Stimulated activated CD8-positive, alpha-beta memory T cell treated with anti-CD3 and anti-CD28 coated beads, Interleukin-15, amount 100 ng/mL, for 48 hours (primary cell): ENCODE results near the gene LEMD2.

Source experiments
- DNase-seq, 2 donors: peaks; one replicate each; pipeline ENCODE4 v3.0.0-alpha.2; 2020; ENCODE audit warnings: low read depth in 2 of 2

The LEMD2 gene

GRCh38 chr6:33819021-33819420, 30.1 kb upstream of the LEMD2 start:
- no peak for DNase-seq

DNA sequence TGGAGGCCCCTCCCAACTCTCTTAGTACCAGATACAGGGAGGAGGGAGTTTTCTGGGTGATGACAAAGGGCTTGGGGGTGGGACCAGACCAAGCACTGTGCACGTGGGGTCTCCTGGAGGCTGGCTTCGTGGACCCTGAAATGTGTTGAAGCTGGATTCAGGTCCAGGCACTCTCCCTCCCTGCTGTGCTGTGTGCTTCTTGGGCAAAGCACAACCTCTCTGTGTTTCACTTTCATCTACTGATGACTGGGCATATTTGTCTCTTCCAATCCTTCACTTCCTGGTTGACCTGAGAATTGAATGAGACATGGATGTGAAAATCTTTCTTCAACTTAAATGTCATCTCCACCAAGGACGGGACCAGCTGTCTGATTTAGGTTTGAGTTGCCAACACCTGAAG, 29.4 kb upstream of the LEMD2 start:
- no peak for DNase-seq

DNA sequence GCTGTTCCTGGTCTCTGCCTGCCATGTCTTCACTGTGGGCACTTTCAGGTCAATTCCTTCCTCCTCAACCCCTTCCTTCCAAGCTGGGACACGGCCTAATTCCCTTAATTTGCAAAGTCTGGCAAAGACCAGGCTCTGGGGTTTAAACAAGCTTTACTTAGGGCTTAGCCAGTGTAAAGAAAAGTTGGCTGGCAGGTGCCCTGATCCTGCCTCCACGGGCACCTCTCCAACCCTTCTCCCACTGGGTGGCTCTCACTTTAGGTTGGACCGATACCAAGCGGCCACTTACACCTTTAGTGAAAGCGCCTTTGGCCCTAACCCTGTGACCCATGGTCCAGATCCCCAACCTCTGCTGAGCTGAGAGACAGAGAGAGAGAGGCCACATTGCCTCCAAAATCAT, 28.6 kb upstream of the LEMD2 start:
- DNase-seq = no peak

- no peak for DNase-seq
Measured at GRCh38 chr6:33816911-33817310, 28.0 kb upstream of the LEMD2 start.

DNA sequence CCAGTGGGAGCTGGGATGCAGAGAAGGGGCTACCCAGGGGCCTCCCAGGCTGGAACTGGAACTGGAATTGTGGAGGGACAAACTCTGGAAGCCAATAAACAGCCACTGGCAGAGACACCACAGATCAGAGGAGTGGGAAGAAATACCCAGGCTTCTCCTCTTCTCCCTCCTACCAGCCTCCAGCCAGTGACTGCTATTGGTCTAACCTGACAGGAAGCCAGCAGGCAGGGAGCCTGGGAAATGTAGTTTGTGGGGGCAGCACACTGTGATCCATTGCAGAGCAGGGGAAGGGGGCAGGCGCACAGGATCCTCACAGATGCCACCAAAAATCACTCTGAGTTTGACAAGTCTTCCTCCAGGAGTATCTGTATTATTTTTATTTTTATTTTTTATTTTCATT, 26.9 kb upstream of the LEMD2 start:
- no peak for DNase-seq

- DNase-seq = no peak
Measured at GRCh38 chr6:33813990-33814985, 25.4 kb upstream of the LEMD2 start.

- DNase-seq = no peak
Measured at GRCh38 chr6:33813246-33813904, 24.4 kb upstream of the LEMD2 start.

DNA sequence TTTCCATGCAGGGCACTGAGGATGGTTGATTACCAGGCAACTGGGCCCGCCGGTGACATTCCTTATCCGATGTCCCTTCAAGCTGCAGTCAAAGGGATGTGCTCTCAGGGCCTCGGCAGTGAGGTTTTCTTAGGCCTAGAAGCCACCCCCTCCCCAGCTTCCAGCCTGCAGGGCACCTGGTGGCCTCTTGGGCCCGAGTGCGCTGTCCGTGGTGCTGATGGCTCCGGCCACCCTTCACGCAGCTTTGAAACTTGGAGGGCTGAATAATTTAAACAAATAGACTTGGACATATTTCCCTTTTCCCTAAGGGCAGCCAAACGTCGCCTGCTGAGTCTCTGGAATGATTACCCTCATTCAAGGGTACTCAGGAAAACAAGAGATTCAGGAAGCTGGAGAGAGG, 23.7 kb upstream of the LEMD2 start:
- DNase-seq = peak in 1 of 2 donors; percentile 2

DNA sequence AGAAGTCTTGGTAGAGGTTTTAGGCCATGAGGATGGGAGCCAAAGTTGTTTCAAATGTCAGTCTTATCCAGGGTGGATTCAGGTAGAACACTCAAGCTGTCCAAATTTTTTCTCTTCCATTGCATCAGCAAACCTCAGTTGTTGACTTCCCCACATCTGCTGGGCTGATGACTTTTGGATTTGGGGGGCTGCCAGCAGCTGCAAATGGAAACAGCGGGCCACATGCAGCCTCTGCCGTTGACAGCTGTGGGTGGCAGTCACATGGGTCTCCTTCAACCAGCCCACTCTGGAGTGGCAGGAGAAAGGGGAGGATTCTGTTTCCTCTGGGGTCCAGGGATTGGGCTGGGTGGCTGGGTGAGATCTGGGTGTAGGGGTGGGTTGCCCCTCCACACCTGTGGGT, 20.7 kb upstream of the LEMD2 start:
- DNase-seq = no peak

DNA sequence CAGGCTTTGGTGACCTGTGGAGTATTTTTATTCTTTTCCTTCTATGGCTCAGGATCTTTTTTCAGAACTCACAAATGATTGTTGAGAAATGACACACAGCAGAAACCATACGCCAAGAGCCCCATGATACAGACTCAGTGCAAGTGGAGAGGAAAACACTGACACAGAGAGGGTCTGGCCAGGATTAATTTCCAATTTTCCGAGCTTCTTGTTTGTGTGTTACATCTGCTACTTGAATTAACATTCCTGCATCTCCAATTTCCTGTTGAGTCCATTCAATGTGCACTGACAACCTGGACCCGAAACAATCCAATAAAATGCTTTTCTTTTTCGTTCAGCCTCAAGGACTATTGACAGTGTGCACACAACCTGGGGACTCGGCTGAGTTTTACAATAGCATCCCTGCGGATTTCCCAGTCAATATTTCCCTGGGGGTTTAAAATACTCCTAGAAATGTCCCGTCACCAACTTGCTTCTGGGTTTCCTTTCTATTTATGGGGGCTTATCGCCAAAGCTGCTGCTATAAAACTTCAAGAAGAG, 19.8 kb upstream of the LEMD2 start:
- no peak for DNase-seq

DNA sequence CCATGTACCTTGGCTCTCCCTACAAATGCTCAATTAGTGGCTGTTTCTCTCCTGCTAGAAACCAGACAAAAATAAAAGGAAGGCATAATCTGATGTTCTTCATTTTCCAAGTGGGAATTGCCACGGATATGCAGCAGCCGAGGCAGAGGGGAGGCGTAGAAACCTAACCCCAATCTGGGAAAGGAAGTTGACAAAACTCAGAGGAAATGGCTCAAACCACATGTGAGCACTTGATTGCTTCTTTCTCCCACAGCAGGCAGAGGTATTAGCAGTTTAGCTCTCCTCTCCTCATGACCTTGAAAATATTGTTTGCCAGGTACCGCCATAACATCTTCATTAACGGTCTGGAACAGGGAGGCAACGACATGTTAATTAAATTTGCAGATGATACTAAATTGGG, 18.7 kb upstream of the LEMD2 start:
- no peak for DNase-seq

DNA sequence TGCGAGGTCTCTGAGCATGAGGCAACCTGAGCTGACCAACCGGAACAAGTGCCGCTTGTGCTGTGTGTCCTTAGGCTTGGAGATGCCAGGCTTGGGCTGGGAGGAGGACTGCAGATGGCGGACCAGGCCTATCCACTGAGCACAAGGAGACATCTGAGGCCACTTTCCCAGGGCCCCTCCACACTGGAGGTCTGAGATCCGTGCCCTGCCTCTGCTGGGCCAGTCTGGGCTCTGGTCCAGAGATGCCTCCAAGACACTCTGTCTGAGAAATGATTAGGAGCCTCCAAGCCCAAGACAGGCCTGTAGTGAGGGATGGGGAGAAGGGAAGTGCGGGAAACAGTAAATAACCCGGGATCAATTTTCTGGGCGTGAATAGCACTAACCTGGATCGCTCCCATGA, 17.9 kb upstream of the LEMD2 start:
- DNase-seq = no peak

- DNase-seq = no peak
Measured at GRCh38 chr6:33803571-33804053, 14.7 kb upstream of the LEMD2 start, which contains the start of gene MLN. Gene MLN (minus strand): TSS chr6:33804003. CDS start chr6:33801163, 2,840 bp downstream.

GRCh38 chr6:33802186-33802958, 13.4 kb upstream of the LEMD2 start:
- no peak for DNase-seq

DNA sequence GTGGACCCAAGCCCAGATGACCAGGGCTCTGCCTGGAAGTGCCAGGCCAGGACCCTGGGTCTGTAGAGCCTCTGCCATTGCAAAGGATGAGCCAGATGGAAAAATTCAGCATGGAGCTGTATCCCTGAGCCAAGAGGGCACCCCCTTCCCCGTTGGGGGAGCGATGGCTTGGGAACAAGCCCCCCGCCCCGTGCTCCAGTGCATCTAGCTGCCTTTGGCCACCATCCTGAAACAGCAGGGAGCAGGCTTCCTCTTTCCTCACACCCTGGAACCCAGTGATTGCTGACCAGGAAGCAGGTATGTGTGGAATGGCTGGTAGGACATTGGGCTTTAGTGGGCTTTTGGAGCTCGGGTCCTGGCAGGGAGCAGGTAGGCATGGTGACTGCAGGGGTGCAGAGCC, 12.7 kb upstream of the LEMD2 start:
- DNase-seq = no peak

DNA sequence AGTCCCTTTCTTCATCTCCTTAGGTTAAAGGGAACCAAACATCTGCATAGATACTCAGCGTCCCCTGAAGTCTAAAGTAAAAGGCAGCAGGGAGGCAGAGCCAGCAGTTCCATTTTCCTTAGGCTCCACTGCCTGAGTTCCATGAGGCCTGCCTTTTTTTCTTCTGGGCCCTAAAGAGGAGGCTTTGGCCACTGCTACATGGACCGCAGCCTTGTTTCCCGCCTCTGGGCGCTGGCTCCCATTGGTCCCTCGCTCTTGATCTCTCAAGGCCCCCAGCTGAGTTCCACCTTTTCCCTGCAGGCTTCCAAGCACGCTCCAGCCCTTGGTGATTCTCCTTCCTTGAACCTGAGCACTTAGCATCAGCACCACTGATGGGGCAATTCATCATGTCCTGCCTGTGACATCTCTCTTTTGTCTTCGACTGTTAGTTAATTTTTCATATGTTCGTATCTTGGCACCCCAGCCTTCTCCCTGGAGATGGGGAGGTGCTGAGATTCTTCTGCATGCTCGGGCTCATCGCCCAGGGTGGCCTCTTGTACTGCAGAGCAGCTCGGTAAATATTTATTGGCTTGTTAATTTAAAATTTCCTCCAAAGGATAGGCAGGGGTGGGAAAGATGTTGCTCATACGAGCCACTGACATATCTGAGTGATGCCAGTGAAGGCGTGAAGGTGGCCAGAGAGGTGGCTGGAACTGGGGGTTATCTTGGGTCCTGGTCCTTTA, 11.5 kb upstream of the LEMD2 start:
- DNase-seq = no peak

- DNase-seq = no peak
Measured at GRCh38 chr6:33799454-33800113, 10.7 kb upstream of the LEMD2 start.

DNA sequence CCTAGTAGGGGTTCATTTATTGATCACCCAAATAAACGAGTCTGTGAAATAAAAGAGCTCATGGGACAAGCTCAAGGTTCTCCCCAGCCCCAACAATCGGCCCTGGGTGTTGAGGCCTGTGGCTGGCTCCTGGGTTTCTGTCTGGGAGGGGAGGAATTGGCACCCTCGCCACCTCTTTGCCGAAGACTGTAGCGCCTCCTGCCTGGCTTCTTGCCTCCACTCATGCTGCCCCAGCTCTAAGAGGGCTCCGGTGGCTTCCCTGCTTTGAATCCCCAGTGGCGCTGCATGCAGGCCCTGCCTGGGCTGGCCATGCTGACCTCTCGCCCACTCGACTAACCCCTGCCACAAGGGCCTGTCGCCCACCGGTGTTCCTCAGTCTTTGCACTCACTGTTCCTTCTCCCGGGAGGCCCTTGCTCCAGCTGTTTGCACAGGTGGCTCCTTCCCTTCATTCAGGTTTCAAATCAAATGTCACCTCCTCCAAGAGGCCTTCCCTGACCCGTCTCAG, 9.5 kb upstream of the LEMD2 start:
- DNase-seq = no peak

DNA sequence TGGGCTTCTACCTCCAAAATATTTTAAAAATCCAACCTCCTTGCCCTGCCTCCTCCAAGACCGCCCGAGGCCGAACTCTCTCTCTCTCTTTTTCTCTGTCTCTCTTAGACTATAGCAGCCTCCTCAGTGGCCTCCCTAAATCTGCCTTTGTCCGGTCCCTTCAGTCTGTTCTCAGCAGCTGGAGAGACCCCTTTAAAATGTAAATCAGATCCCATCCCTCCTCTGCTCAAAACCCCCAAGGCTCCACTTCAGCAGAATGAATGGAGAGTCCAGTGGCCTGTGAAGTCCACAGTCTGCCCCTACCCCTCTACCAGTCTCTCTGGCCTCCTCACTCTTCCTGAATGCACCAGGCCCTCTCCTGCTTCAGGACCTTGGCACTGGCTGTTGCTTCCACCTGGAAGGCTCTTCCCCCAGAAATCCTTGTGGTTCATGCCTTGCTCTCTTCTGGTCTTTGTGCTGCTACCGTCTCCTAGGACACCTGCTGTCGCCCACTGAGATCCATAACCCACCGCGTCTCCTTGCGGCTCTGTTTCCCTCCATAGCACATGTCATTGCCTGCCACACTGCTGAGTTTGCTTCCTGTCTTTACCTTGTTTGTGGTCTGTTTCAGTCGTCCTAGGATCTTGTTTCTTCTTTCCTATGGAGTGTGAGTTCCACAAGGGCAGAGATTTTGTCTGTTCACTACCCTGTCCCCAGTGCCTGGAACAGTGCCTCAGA, 8.9 kb upstream of the LEMD2 start:
- no peak for DNase-seq
